GM19043 (cell line): Measurements from ENCODE around the gene NLRP3.

Experiments used
- ATAC-seq: cut with Tn5 transposase; IDR thresholded peaks from one replicate; pipeline ENCODE4 v1.9.1; 2021; ENCODE audit warnings: low read depth; ENCODE audit not compliant: unreplicated experiment

Gene NLRP3

DNA sequence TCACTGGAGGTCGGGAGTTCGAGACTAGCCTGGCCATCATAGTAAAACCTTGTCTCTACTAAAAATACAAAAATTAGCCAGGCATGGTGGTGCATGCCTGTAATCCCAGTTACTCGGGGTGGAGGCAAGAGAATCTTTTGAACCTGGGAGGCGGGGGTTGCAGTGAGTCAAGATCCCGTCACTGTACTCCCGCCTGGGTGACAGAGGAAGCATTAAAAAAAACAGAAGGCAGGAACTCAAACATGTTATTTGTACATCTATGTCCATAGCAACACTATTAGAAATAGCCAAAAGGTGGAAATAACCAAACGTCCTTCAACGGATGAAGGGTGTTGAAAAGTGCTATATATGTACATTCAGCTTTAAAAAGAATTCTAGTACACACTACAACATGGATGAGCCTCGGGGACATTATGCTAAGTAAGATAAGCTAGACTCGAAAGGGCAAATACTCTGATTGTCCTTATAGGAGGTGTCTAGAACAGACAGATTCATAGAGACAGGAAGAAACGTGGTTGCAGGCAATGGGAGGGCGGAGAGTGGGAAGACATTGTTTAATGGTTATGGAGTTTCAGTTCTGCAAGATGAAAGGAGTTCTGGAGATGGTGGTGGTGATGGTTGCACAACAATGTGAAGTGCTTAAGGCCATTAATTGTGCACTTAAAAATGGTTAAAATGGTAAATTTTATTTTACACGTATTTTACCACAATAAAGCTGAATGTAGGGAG lies 19.2 kb downstream of the NLRP3 start:
- ATAC-seq: peak; percentile 29

DNA sequence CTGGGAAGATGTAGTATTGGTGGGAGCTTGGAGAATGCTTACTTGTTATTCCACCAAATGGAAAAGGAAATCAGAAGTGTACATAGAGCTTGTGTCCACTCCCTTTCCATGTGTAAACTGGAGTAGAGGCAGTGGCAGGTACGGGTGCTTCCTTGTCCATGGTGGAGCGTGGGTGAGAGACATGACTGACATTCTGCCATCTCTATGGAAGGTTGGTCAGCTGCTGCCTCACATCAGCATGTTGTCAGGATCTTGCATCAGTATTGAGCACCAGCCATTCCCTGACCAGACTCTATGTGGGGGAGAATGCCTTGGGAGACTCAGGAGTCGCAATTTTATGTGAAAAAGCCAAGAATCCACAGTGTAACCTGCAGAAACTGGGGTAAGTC lies 19.8 kb downstream of the NLRP3 start:
- no peak for ATAC-seq

DNA sequence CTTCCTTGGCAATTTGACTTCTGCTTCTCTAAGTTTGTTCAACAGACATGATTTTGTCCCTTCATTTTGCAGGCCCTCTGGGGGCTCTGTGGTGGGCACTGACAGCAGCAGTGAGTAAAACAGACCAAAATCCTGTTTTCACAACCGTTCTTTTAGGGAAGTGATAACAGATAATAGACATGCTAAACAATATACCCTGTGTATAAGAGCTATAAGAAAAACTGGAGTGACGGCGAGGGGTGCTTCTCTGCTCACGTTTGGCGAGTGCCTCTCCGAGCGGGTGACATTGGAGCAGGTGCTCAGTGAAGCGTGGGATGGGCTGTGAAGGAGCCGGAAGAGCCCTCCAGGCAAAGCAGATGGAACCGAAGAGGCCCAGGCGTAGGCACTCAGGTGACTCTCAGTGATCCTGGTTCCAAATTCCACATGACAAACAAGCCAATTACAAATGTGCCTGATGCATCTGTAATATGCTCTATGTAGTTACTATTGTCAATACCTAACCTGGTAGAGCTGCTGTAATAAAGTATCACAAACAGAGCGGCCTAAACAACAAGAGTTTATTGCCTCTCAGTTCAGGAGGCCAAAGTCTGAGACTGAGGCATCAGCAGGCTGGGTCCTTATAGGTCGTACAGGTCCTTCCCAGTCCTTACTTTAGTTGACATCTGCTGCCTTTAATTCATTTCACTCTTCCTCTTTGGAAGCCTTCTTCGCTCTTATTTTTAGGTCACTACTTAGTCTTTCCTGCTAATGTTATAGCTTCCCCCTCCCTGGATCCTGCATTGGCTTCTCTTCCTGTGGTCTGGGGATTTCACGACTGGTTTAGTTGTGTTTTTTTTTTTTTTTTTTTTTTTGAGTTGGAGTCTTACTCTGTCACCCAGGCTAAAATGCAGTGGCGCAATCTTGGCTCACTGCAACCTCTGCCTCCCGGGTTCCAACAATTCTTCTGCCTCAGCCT lies 21.9 kb downstream of the NLRP3 start:
- no peak for ATAC-seq

DNA sequence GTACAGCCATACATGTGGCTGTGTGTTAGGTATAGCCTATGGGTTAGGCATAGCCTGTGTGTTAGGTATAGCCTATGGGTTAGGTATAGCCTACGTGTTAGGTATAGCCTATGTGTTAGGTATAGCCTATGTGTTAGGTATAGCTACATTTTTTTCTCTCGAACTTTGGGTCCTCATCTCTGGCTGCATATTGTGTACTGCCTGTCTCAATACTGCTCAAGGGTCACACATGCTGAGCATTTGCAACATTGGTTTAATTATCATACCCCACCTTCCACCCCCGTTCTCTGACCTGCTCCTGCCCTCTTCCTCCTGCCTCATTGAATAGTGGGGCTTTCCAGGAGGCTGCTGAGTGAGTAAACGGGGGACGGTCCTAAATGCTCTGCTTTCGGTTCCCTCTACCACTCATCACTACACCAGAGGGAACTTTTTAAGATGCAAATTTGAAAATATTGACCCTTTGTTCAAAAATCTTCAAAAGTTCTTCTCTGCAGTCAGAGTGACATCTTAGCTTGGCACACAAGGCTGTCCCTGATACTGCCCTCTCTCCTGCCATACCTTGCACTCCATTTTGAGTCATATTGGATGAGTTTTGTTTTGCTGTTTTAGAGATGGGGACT lies 24.1 kb downstream of the NLRP3 start:
- ATAC-seq: peak; percentile 87

DNA sequence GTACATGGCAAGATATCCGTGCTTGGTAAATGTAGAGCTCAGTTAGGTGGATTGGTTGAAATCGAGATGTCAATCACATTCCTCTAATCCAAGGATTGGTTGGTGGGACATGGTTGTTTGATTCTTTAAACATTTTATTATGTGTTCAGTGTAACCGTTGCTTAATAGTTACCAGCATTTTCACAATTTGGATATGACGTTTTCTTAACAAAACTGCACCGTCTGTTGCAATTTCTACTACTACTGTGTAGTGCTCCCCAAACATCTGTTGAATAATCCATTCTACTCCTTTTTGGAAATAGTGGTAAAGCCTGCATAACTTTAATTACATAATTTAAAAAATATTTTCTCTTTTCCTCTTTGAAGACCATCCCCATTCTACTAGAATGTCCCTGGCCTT lies 25.6 kb downstream of the NLRP3 start:
- no peak for ATAC-seq

DNA sequence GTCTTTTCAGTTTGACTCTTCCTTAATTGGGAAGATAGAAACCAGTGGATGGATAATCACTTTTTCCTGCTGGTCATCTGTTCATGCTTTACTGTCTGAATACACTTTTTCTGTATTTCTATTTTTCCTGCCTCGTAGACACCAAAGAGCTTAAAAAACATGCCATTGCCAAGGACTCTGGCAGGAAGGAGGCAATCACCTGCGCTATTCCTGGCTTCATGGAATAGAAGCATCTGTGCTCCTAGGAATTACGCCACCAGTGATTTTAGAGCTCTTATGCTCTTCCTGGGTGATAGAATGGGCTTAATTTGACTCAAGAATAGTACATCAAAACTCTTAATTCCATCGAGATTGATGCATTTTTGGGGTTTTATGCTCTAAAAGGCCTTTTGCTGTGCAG lies 26.2 kb downstream of the NLRP3 start:
- no peak for ATAC-seq

DNA sequence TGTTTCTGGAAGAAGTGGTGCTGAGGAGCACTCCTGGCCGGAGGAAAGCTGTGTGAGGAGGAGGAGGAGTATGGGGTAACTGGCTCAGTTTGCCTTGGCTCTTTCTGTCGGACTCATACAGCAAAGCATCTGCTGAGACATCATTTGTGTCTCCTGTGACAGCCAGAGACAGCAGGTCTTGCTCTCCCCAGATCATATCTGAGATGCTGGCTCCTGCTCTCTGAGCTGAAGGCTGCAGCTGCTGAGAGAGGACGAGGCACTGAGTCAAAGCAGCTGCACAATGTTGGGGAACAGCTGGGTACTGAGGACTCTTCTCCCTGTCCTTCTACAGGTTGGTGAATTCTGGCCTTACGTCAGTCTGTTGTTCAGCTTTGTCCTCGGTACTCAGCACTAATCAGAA lies 27.7 kb downstream of the NLRP3 start:
- no peak for ATAC-seq

DNA sequence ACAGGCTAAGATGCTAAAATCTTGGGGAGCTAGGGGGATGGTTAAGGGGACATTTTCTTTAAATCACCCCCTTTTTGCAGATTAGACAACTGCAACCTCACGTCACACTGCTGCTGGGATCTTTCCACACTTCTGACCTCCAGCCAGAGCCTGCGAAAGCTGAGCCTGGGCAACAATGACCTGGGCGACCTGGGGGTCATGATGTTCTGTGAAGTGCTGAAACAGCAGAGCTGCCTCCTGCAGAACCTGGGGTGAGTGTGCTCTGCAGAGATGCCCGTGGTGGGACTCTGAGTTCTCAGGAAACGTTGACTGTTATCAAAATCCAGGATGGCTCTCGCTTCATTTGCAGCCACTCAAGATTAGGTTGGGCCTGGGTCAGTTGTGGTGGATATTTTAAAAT lies 28.6 kb downstream of the NLRP3 start:
- ATAC-seq: no peak

DNA sequence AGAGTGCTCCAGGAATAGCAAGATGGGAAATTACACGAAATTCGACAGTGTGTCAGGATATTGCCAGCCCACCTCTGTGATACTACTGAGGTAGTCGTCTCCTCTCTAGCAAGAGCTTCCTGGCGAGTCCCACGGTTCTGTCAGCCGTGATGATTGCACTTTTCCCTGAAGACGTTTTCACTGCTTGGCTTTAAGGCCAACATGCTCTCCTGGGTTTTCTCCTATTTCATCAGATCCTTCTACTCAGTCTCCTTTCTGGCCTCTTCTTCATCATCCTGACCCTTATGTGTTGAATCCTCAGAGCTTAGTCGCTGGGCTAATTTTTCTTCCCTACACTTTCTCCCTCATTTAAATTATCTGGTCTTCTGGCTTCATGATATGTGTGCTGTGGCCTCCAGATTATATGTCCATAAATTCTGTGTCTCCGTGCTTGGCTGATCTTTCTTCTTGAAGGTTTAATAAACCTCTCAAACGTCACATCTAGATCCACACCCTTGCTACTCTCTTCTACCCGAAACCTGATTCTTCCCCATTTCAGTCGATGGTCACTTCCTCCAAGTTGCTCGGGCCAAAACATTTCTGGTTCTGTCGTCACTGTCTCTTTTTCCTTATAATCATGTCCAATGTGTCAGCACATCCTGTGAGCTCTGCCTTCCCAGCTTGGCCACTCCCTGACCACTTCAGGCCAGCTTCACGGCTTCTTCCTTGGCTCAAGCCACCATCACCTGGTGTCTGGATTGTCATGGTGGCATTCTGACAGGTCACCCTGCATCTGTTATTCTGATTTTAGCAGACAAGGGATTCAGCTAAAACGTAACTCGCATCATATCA lies 29.8 kb downstream of the NLRP3 start:
- ATAC-seq: no peak

DNA sequence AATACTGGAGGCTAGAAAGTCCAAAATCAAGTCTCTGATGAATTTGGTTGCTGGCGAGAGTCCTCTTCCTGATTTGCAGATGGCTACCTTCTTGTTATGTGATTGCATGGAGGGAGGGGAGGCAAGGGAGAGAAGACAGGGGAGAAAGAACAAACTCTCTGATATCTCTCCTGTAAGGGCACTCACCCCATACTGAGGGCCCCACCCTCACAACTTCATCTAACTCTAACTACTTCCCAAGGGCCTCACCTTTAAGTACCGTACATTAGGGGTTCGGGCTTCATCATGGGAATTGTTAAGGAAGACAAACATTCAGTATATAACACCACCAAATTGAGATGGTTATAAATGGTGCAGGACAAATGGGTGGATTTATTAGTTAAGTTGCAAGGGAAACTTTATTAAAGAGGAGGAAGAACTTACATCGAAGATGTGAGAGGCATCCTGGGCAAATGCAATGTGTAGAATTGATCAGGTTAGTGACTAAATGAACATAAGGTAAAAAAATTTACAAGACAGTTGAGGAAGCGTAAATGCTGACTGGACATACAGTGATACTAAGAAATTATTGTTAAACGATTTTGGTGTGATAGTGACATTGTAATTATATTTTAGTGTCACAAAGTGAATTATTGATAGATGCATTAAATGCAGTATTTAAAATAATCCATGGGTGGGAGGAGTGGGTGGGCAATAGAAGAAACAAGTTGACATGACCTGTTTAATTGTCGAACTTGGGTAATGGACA lies 31.4 kb downstream of the NLRP3 start:
- ATAC-seq: no peak

DNA sequence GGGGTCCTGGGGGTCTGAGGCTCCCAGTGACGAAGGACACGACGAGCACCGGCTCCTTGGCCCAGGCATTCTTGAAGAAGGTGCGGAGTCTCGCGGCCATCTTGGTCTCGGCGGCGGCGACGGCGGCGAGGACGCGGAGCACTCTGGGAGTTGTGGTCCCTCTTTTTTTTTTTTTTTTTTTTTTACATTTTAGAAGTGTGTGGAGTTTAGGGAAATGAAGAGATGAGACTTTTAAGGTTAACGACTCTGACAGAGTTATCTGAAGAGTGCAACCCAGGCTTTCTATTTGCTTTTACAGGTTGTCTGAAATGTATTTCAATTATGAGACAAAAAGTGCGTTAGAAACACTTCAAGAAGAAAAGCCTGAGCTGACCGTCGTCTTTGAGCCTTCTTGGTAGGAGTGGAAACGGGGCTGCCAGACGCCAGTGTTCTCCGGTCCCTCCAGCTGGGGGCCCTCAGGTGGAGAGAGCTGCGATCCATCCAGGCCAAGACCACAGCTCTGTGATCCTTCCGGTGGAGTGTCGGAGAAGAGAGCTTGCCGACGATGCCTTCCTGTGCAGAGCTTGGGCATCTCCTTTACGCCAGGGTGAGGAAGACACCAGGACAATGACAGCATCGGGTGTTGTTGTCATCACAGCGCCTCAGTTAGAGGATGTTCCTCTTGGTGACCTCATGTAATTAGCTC lies 32.3 kb downstream of the NLRP3 start:
- ATAC-seq: peak; percentile 70

DNA sequence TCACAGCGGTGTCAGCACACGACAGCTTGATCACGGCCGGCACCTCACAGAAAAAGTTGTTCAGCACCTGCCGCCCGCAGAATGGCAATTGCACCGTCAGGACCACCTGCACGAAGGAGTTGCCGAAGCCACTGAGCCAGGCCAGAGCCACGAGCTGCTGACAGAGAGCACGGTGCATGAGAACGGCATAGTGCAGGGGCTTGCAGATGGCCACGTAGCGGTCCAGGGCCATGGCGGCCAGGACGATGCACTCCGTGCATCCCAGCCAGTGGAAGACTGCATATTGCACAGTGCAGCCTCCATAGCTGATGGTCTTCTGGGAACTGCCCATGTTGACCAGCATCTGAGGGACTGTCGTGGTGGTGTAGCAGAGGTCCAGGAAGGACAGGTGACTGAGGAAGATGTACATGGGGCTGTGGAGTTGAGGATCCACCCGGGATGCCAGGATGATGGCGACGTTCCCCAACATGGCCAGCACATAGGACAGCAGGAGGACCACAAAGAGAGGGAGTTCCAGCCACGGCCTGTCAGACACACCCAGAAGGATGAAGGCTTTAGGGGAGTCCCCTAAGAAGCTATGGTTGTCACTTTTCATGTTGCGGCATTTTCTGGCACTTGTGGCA lies 35.5 kb downstream of the NLRP3 start:
- no peak for ATAC-seq

DNA sequence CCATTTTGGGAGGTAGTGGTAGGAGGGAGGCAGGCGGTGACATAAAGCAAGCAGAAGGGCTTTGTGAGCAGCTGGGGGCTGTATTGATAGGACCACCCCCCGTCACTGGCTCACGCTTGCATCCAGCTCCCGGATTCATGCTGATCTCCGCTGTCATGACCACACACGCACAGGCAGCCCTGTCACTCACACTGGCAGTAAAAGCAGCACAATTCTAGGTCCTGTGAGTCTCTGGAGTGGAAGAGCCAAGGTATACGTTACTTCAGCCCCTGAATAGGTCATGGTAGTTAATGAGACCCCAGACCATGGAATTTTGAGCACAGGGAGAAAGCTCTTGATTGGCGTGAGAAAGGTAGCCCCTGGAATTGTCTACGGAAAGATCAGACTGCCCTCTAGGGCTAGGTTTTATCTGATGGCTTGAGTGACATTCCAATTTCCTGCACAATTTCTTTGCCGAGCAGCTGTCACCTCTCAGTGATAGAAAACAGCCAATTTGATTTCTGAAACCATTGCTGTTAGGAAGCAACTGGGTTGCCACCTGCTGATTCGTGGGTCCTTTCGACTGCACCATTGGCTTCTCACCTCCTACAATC lies 36.6 kb downstream of the NLRP3 start:
- ATAC-seq: no peak

DNA sequence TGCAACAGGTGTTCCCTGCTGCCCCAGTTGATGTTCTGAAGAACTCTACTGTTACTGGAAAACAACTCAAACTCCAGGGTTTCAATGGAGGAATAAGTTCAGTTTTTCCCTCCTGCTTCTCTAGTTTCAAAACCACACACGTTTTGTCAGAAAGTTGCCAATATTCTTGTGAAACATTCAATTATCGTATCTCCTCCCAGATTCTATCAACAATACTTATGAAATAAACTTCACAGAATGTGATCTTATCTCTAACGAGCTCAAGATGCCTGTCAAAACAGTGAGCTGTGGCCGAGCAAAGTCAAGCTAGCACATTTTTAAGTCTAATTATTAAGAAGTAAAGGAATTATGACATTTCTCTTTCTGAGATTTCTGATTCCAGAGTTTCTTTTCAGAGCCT lies 37.3 kb downstream of the NLRP3 start:
- ATAC-seq: no peak

DNA sequence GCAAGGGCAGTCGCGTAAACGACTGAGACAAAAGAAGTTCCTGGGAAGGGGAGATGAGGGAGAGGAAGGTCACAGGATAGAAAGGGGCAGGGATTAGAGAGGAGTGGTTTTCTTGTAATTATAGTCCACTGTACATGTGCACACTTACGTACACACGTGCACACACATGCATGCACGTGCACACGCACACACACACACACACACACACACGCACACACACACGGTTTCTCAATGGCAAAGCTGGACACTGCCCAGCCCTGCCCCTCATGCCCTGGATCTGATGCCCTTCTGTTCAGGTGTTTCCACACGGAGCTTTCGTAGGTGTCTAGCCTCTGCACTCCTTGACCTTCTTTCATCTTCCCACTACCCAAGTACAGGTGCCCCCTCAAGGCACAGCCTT lies 38.0 kb downstream of the NLRP3 start:
- no peak for ATAC-seq

DNA sequence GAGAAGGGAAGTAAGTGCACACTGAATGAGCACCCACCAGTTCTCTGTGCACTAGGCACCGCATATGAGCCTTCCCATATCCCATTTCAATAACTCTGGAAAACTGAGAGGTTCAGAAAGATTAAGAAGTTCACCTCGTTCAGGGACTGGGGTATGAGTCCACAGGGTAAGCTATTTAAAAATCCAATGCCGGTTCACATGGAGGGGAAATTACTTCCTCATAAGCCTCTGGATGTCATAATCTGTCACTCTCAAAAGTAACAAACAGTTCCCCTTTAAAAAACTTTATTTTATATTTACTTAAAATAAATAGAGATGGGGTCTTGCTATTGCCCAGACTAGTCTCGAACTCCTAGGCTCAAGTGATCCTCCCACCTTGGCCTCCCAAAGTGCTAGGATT lies 40.0 kb downstream of the NLRP3 start:
- ATAC-seq: no peak

DNA sequence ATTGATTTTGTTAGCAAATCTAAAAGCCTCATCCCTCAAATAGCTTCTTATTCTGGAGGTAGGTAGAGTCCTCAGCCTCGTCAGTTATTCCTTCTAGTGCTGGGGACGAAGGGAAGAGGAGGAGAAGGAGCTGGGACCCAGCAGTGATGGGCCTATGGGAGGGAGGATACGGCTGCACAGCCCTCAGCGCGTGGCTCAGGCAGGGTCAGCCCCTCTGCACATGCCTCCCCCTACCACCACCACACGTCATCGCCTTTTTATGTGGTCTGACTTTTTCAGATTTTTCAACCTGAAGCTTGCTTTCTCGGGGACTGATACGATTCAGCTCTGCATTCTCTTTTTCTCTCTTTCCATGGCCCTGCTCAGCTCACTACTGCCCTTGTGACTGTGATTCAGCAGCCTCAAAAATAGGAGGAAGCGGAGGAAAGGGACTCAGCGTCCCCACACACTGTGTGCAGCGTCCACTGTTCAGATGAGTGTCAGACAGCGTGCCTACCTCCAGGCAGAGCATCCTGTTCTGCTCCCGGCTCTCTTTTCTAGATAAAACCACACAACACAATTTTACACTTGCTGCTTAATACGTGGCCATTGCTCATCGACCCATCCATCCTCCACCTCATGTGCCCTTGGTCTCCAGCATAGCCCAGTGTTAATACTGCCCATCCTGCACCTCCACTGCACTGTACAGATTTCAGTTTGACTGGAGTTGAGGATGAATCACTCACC lies 41.1 kb downstream of the NLRP3 start:
- no peak for ATAC-seq

DNA sequence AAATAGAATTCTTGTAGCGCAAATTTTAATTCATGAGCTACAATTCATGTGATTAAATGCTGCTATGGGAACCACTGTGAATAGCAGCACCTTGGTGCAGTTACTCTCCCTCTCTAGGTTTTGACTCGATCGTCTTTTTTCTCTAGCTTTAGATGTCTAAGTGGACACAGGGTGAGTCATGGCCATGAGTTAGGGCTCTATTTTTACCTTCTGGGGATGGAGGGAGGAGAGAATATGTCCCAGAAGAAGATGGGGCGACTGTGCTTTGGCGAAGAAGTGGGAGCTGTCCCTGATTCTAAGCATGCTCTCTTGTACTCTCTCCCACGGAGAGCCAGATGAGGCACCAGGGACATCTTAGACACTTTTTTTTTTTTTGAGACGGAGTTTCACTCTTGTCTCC lies 43.5 kb downstream of the NLRP3 start:
- no peak for ATAC-seq
